Activated CD4-positive, alpha-beta T cell treated with anti-CD3 and anti-CD28 coated beads for 36 hours (primary cell): Measurements from ENCODE around the gene HCST. TPM values are rescaled to one million over a fixed set of nuclear protein-coding genes. Genes with fewer than 3 reads are reported as not detected.

ENCODE experiments used
- ATAC-seq: fragments of 200-7000 bp; cut with Tn5 transposase; one replicate; pipeline ENCODE4 v1.10.0; 2021; ENCODE audit warnings: mild to moderate bottlenecking, moderate library complexity
- CTCF ChIA-PET: fragments of 350-600 bp; sonication (Branson Sonifier 250); formaldehyde crosslinking; loops from one replicate; lab custom pipeline; 2021; ENCODE audit warnings: antibody characterized with exemption; lab: Charles Lee
- POLR2A ChIA-PET: fragments of 350-600 bp; sonication (Branson Sonifier 250); formaldehyde crosslinking; loops from one replicate; lab custom pipeline; 2021; ENCODE audit warnings: antibody characterized with exemption, inconsistent platforms; lab: Charles Lee
- DNase-seq: peaks from one replicate; pipeline ENCODE4 v3.0.0-alpha.2; 2020
- H3K27ac Mint-ChIP-seq: one replicate; pipeline ENCODE4 v1.8.0; 2021; ENCODE audit warnings: mixed read lengths
- H3K27me3 Mint-ChIP-seq: one replicate; pipeline ENCODE4 v1.8.0; 2021; ENCODE audit warnings: mixed read lengths
- H3K36me3 Mint-ChIP-seq: one replicate; pipeline ENCODE4 v1.8.0; 2021; ENCODE audit warnings: low read depth, mixed read lengths
- H3K4me1 Mint-ChIP-seq: one replicate; pipeline ENCODE4 v1.8.0; 2021; ENCODE audit warnings: mixed read lengths
- H3K4me3 Mint-ChIP-seq: one replicate; pipeline ENCODE4 v1.8.0; 2021; ENCODE audit warnings: mild to moderate bottlenecking, moderate library complexity, mixed read lengths
- H3K9me3 Mint-ChIP-seq: one replicate; pipeline ENCODE4 v1.8.0; 2021; ENCODE audit warnings: low read depth, mixed read lengths
- intact Hi-C, 2 experiments: fragments of 100-400 bp; cut with DNase I in 1 of 2; cut with micrococcal nuclease in 1 of 2; formaldehyde crosslinking; loops; one replicate each; pipeline versions ENCODE4 v1.14.2 to v1.15.1; 2022 to 2024; cut with DNase I, micrococcal nuclease
- total RNA-seq, 2 experiments: library from RNA; stranded (reverse); gene quantifications; one replicate each; pipeline ENCODE4 v1.2.3, GENCODE V29; 2021

Gene HCST, protein sequence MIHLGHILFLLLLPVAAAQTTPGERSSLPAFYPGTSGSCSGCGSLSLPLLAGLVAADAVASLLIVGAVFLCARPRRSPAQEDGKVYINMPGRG
- total RNA-seq = 10 to 100 TPM; 27.0 to 32.7 TPM

DNA sequence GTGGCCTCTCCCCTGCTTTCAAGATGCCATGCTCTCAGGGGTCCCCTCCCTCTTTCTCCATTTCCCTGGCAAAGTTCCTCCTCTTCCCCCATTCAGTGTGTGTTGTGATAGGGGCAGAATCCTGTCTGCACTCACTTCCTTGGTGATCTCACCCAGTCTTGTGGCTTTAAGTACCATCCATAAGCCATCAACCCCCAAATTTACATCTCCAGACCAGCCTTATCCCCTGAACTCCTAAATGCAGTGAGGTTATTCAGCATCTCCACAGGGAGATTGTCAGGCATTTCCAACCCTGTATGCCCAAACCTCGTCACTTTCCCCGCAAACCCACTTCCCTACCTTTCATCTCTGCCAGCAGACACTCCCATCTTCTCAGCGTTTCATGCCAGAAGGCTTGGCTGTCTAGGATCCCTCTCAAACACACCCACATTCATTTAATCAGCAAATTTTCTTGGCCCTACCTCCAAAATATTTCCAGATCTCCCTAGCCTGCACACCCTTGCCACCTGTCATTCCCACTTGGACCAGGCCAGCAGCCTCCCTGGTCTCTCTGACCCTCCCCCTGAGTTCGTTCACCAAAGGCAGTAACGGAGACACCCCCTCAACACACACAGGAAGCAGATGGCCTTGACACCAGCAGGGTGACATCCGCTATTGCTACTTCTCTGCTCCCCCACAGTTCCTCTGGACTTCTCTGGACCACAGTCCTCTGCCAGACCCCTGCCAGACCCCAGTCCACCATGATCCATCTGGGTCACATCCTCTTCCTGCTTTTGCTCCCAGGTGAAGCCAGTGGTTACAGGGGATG, at the start of gene HCST:
Gene HCST, plus strand, starts transcription at position 676 of the 808 bp plus-strand sequence. Its CDS starts 65 bp downstream, at position 741.
- intact Hi-C loops = no loop called here
- ChIA-PET POLR2A (no interaction called here), CTCF (interaction anchor here (0.6 to 0.8 kb wide), 2 partner anchors 45 to 260 kb away, joined by 3 read pairs; no protein-coding TSS in a partner anchor)
- DNase-seq (peak; percentile 56), ATAC-seq (peak; percentile 23)
- H3K27me3 Mint-ChIP-seq = no peaks in the 10 kb centered on the region
- H3K4me1 Mint-ChIP-seq = peaks cover 56% of the 10 kb centered on the region
- peaks cover 26% of the 10 kb centered on the region for H3K36me3 Mint-ChIP-seq
- H3K9me3 Mint-ChIP-seq = no peaks in the 10 kb centered on the region
- H3K27ac Mint-ChIP-seq = peak within 1 kb of the TSS; percentile 95
- H3K4me3 Mint-ChIP-seq = peak within 1 kb of the TSS; percentile 75

DNA sequence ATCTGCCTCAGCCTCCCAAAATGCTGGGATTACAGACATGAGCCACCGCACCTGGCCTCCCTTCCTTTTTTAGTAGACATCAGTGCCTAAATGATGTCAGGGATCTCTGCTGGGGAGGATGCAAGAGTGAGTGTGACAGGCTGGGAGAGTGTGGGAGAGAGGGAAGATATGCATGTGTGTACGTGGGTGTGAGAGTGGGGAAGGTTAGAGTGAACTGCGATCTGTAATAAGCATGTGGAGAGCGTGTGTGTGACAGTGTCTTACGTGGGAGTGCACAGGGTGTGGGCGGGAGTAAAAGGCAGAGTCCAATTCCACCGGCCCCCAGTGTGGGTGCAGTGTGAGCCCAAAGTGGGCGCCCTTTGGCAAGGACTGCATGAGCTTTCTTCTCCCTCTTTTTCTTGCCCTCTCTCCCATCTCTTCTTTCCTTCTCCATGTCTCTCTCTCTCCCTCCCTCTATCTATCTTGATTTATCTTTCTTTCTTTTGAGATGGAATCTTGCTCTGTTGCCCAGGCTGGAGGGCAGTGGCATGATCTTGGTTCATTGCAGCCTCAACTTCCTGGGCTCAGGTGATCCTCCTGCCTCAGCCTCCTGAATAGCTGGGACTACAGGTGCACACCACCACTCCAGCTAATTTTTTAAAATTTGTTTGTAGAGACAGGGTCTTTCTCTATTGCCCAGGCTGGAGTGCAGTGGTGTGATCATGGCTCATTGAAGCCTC, 49.1 kb upstream of the HCST start:
- no peak overlapping the region for H3K27ac Mint-ChIP-seq
- intact Hi-C loops = no loop called here
- no peaks in the 10 kb centered on the region for H3K36me3 Mint-ChIP-seq
- H3K9me3 Mint-ChIP-seq = no peaks in the 10 kb centered on the region
- no peak overlapping the region for H3K4me3 Mint-ChIP-seq
- ChIA-PET CTCF (interaction anchor here (0.7 kb wide), 1 partner anchor 144 kb away, joined by 3 read pairs; no protein-coding TSS in a partner anchor), POLR2A (no interaction called here)
- DNase-seq (no peak), ATAC-seq (no peak)
- peaks cover 5% of the 10 kb centered on the region for H3K4me1 Mint-ChIP-seq
- H3K27me3 Mint-ChIP-seq = peaks cover 44% of the 10 kb centered on the region

DNA sequence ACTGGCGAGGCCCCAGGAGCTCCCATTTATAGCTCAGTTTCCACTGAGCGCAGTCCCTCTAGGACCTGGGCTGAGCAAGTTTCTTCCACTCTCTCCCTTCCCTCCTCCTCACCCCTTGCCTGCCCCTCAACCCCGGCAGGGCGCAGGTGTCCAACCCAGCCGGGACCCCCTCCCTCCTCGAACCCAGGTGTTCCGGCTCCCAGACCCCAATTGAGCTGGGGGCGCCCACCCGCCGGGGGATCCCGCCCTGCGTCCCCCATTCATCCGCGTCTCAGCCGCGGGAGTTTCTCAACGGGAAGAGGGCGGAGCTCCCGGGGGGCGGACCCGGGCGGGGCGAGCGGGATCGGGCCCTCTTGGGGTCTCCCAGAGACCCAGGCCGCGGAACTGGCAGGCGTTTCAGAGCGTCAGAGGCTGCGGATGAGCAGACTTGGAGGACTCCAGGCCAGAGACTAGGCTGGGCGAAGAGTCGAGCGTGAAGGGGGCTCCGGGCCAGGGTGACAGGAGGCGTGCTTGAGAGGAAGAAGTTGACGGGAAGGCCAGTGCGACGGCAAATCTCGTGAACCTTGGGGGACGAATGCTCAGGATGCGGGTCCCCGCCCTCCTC, 45.7 kb upstream of the HCST start, which contains the start of gene KIRREL2:
Gene KIRREL2, plus strand, starts transcription at position 366 of the 604 bp plus-strand sequence. Its CDS starts 209 bp downstream, at position 575.
- intact Hi-C loops = no loop called here
- ATAC-seq = peak; percentile 55
- H3K9me3 Mint-ChIP-seq = no peaks in the 10 kb centered on the region
- no peaks in the 10 kb centered on the region for H3K36me3 Mint-ChIP-seq
- peaks cover 56% of the 10 kb centered on the region for H3K27me3 Mint-ChIP-seq
- ChIA-PET POLR2A (interaction anchor here (1.3 kb wide), 1 partner anchor 23 kb away, joined by 3 read pairs; no protein-coding TSS in a partner anchor), CTCF (interaction anchor here (1.0 kb wide), 1 partner anchor 74 kb away, joined by 4 read pairs; no protein-coding TSS in a partner anchor)
- H3K27ac Mint-ChIP-seq = no peak within 1 kb of the TSS
- H3K4me1 Mint-ChIP-seq = peaks cover 12% of the 10 kb centered on the region
- peak within 1 kb of the TSS; percentile 65 for H3K4me3 Mint-ChIP-seq
- DNase-seq = peak; percentile 49

DNA sequence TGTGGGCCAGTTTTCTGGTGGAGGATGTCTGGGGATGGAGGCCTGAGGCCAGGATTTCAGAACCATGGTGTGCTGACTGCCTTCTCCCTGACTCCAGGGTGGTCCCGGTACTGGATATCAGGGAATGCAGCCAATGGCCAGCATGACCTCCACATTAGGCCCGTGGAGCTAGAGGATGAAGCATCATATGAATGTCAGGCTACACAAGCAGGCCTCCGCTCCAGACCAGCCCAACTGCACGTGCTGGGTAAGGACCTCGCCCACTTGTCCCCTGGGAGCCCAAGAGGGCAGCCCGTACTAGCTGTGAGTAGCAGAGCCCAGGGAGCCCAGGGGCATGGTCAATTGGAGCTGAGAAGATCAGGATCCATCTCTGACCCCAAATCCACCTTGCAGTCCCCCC, 44.0 kb upstream of the HCST start:
- ChIA-PET POLR2A (no interaction called here), CTCF (no interaction called here)
- ATAC-seq (no peak), DNase-seq (no peak)
- Mint-ChIP-seq H3K36me3 (no peaks in the 10 kb centered on the region), H3K27me3 (peaks cover 50% of the 10 kb centered on the region), H3K27ac (no peak overlapping the region), H3K9me3 (no peaks in the 10 kb centered on the region), H3K4me1 (peaks cover 10% of the 10 kb centered on the region), H3K4me3 (no peak overlapping the region)
- intact Hi-C loops = no loop called here

DNA sequence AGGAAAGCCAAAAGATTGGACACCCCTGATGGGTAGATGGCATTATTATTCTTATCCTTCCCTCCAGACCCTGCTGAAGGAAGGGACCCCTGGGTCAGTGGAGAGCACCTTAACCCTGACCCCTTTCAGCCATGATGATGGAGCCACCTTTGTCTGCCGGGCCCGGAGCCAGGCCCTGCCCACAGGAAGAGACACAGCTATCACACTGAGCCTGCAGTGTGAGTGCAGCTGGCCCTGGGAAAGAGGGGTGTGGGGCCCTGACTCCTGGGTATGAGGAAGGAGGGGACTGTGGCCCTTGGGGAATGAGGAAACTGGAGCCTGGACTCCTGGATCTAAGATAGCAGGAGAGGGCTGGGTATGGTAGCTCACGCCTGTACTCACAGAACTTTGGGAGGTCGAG, 42.9 kb upstream of the HCST start:
- no peak overlapping the region for H3K27ac Mint-ChIP-seq
- H3K4me1 Mint-ChIP-seq = peaks cover 10% of the 10 kb centered on the region
- no peak overlapping the region for H3K4me3 Mint-ChIP-seq
- POLR2A ChIA-PET = interaction anchor here (0.6 kb wide), 1 partner anchor 114 kb away, joined by 4 read pairs; the partner anchor contains the start of gene PSENEN
- H3K27me3 Mint-ChIP-seq = peaks cover 49% of the 10 kb centered on the region
- DNase-seq (no peak), ATAC-seq (no peak)
- intact Hi-C loops = no loop called here
- CTCF ChIA-PET = interaction anchor here (0.7 kb wide), 1 partner anchor 105 kb away, joined by 3 read pairs; no protein-coding TSS in a partner anchor
- H3K9me3 Mint-ChIP-seq = no peaks in the 10 kb centered on the region
- H3K36me3 Mint-ChIP-seq = no peaks in the 10 kb centered on the region

DNA sequence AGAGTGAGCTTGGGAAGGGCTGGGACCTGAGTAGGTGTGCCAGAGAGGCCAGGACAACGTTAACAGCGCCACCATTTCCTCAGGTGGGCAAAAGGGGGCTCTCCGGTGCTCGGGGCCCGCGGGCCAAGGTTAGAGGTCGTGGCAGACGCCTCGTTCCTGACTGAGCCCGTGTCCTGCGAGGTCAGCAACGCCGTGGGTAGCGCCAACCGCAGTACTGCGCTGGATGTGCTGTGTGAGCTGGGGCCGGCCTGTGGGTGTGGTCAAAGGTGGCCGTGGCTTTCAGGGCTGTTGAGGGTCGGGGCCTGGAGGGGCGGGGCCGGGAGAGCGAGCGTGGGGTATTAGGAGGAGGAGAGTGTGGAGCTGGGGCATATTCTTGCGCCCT, 41.9 kb upstream of the HCST start:
- intact Hi-C loops = no loop called here
- H3K36me3 Mint-ChIP-seq = no peaks in the 10 kb centered on the region
- H3K9me3 Mint-ChIP-seq = no peaks in the 10 kb centered on the region
- no peak overlapping the region for H3K27ac Mint-ChIP-seq
- CTCF ChIA-PET = interaction anchor here (0.6 kb wide), 2 partner anchors 177 to 187 kb away, joined by 3 read pairs; no protein-coding TSS in a partner anchor
- H3K4me3 Mint-ChIP-seq = no peak overlapping the region
- peaks cover 10% of the 10 kb centered on the region for H3K4me1 Mint-ChIP-seq
- H3K27me3 Mint-ChIP-seq = peaks cover 45% of the 10 kb centered on the region
- no peak for ATAC-seq
- POLR2A ChIA-PET = interaction anchor here (1.4 kb wide), 1 partner anchor 10 kb away, joined by 4 read pairs; no protein-coding TSS in a partner anchor
- no peak for DNase-seq

DNA sequence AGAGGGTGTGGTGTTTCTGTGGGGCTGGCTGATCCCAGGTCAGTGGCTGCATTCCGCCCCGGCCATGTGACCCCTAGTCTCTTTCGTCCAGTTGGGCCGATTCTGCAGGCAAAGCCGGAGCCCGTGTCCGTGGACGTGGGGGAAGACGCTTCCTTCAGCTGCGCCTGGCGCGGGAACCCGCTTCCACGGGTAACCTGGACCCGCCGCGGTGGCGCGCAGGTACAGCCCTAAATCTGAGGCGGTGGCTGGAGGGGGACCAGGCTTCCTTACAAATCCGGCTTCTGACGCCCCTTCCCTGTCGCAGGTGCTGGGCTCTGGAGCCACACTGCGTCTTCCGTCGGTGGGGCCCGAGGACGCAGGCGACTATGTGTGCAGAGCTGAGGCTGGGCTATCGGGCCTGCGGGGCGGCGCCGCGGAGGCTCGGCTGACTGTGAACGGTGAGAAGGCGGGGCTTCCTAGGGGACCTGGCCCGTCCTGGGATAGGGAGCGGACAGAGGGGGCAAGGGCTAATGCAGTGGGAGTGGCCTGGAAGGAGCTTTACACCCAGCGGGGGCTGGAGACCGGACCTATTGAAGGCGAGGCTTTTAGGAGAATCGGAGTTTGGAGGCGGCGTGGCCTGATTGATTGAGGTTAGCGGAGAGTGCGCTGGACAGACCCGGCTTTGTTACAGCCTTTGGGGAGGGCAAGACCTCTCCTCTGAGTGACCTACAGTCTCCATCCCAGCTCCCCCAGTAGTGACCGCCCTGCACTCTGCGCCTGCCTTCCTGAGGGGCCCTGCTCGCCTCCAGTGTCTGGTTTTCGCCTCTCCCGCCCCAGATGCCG, 41.3 kb upstream of the HCST start:
- DNase-seq = no peak
- CTCF ChIA-PET = interaction anchor here (0.6 kb wide), 1 partner anchor 187 kb away, joined by 3 read pairs; no protein-coding TSS in a partner anchor

DNA sequence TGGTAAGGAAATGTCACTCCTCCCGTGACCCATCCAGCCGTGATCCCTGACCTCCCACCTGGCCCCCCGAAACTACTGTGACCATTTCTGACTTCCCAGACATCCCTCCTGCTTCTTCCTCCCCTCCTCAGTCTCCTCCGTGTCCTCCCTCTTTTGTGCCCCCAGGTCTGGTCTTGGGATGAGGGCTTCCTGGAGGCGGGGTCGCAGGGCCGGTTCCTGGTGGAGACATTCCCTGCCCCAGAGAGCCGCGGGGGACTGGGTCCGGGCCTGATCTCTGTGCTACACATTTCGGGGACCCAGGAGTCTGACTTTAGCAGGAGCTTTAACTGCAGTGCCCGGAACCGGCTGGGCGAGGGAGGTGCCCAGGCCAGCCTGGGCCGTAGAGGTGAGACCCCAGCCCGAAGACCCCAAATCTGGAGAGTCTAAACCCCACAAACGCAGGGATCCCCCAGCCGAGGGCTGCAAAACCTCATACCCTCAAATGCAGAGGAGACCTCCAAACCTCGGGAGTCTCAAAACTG, 40.6 kb upstream of the HCST start:
- no peaks in the 10 kb centered on the region for H3K9me3 Mint-ChIP-seq
- H3K36me3 Mint-ChIP-seq = no peaks in the 10 kb centered on the region
- H3K4me3 Mint-ChIP-seq = no peak overlapping the region
- peaks cover 50% of the 10 kb centered on the region for H3K27me3 Mint-ChIP-seq
- H3K27ac Mint-ChIP-seq = no peak overlapping the region
- no peak for ATAC-seq
- CTCF ChIA-PET = no interaction called here
- POLR2A ChIA-PET = interaction anchor here (1.4 kb wide), 1 partner anchor 8 kb away, joined by 4 read pairs; no protein-coding TSS in a partner anchor
- DNase-seq = no peak
- intact Hi-C loops = no loop called here
- peaks cover 10% of the 10 kb centered on the region for H3K4me1 Mint-ChIP-seq

More for the DNA sequence above, 41.3 kb upstream of the HCST start:
- Mint-ChIP-seq H3K4me3 (no peak overlapping the region), H3K9me3 (no peaks in the 10 kb centered on the region), H3K27me3 (peaks cover 46% of the 10 kb centered on the region), H3K27ac (no peak overlapping the region), H3K4me1 (peaks cover 10% of the 10 kb centered on the region), H3K36me3 (no peaks in the 10 kb centered on the region)
- POLR2A ChIA-PET = interaction anchor here (1.4 kb wide), 1 partner anchor 9 kb away, joined by 4 read pairs; no protein-coding TSS in a partner anchor
- peak; percentile 24 for ATAC-seq
- intact Hi-C loops = no loop called here

DNA sequence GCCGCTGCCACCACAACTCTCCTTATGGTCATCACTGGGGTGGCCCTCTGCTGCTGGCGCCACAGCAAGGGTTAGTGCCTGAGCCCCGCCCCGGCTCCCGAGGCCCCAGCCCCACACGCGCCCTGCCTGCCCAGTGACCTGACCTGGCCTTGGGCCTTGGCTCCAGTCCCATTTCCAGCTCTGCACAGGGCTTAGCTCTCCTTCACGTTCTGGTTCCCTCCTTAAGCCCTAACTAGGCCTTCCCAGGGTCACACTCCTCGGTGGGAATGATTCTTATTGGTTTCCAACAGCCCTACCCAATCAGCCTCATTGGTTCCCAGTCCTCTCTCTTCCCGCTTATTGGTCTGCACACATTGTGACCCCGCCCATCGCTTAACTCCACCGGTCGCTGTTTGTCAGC, 39.8 kb upstream of the HCST start:
- H3K4me1 Mint-ChIP-seq = peaks cover 7% of the 10 kb centered on the region
- H3K36me3 Mint-ChIP-seq = no peaks in the 10 kb centered on the region
- intact Hi-C loops = no loop called here
- DNase-seq (no peak), ATAC-seq (no peak)
- ChIA-PET CTCF (no interaction called here), POLR2A (no interaction called here)
- H3K4me3 Mint-ChIP-seq = no peak overlapping the region
- H3K9me3 Mint-ChIP-seq = no peaks in the 10 kb centered on the region
- peaks cover 51% of the 10 kb centered on the region for H3K27me3 Mint-ChIP-seq
- no peak overlapping the region for H3K27ac Mint-ChIP-seq

DNA sequence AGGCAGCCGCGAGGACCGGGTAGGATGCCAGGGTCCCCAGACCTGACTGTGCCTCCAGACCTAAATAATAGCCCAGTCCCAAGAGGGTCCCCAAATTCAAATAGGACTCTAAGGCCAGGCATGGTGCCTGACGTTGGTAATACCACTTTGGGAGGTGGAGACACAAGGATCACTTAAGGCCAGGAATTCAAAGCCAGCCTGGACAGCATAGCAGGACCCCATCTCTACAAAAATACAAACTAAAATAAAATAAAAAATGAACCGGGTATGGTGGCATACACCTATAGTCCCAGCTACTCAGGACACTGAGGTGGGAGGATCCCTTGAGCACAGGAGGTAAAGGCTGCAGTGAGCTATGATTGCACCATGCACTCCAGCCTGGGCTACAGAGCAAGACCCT, 39.3 kb upstream of the HCST start:
- ChIA-PET CTCF (no interaction called here), POLR2A (no interaction called here)
- ATAC-seq (no peak), DNase-seq (no peak)
- H3K36me3 Mint-ChIP-seq = no peaks in the 10 kb centered on the region
- H3K9me3 Mint-ChIP-seq = no peaks in the 10 kb centered on the region
- peaks cover 54% of the 10 kb centered on the region for H3K27me3 Mint-ChIP-seq
- H3K4me1 Mint-ChIP-seq = peaks cover 8% of the 10 kb centered on the region
- intact Hi-C loops = no loop called here
- H3K4me3 Mint-ChIP-seq = no peak overlapping the region
- no peak overlapping the region for H3K27ac Mint-ChIP-seq
